HepG2 (cell line): ENCODE results near the gene IFT80. TPM values are rescaled to one million over a fixed set of nuclear protein-coding genes. Genes with fewer than 3 reads are reported as not detected.

ENCODE experiments used
- ATAC-seq: fragments of 200-7000 bp; cut with Tn5 transposase; 3 replicates; pipeline ENCODE4 v1.9.1; 2020; ENCODE audit warnings: mild to moderate bottlenecking, moderate library complexity
- BruUV-seq: library from RNA; stranded (reverse); fragments of 400-500 nt; replicated peaks from 2 replicates; lab custom pipeline; 2021; lab: Mats Ljungman, UMichigan
- CTCF ChIA-PET: fragments of 300-600 bp; formaldehyde crosslinking; extraction: SDS; loops from one replicate; lab custom pipeline; 2021; ENCODE audit warnings: low total read pairs, inconsistent platforms, low intra/inter-chr PET ratio; lab: Yijun Ruan, JAX
- POLR2A ChIA-PET: fragments of 350-600 bp; sonication (Branson Sonifier 250); formaldehyde crosslinking; loops from one replicate; lab custom pipeline; 2020; ENCODE audit warnings: antibody characterized with exemption, inconsistent platforms; lab: Yijun Ruan, JAX
- DNase-seq: peaks from one replicate; pipeline ENCODE4 v3.0.0-alpha.2; 2015; ENCODE audit warnings: low spot score
- FAIRE-seq: peaks from 3 replicates; lab custom pipeline; 2011; peaks lifted over from hg19 to GRCh38; lab: Jason Lieb, UNC
- H2AFZ ChIP-seq: one replicate; pipeline ENCODE4 v1.6.1; 2011; ENCODE audit warnings: low read length, inconsistent platforms
- H3K27ac ChIP-seq: fragments of 300-600 bp; 3 replicates; pipeline ENCODE4 v1.8.0; 2011; ENCODE audit warnings: mixed run types, mild to moderate bottlenecking, mixed read lengths, low read length, inconsistent platforms; ENCODE audit not compliant: insufficient read depth; ENCODE audit errors: extremely low read length
- H3K27me3 ChIP-seq, 2 experiments: fragments of 200-600 bp in 1 of 2; 2 replicates in 1 of 2; 3 replicates in 1 of 2; pipeline versions ENCODE4 v1.6.0 to v1.8.0; 2011; ENCODE audit warnings: low read length in 2 of 2, mild to moderate bottlenecking in 2 of 2, moderate library complexity in 2 of 2, inconsistent platforms in 1 of 2; ENCODE audit not compliant: insufficient read depth in 2 of 2, control insufficient read depth in 1 of 2
- H3K36me3 ChIP-seq, 2 experiments: fragments of 200-600 bp in 1 of 2; replicated peaks in 1 of 2; 2 replicates in 1 of 2; 3 replicates in 1 of 2; pipeline versions ENCODE4 v1.5.1 to v1.8.0; 2011; ENCODE audit warnings: low read length in 2 of 2, inconsistent platforms in 1 of 2; ENCODE audit not compliant: insufficient read depth in 2 of 2, control insufficient read depth in 1 of 2
- H3K4me1 ChIP-seq: 2 replicates; pipeline ENCODE4 v1.5.1; 2012; ENCODE audit warnings: low read length, inconsistent platforms; ENCODE audit not compliant: insufficient read depth
- H3K4me2 ChIP-seq: 2 replicates; pipeline ENCODE4 v1.6.0; 2011; ENCODE audit warnings: low read depth, low read length, inconsistent platforms
- H3K4me3 ChIP-seq, 3 experiments: fragments of 200-600 bp in 1 of 3; sonication (generic), shearing (Covaris generic) in 1 of 3; replicated peaks in 1 of 3; 2 replicates each; pipeline ENCODE4 v1.5.1; 2011 to 2016; ENCODE audit warnings: low read length in 3 of 3, inconsistent platforms in 2 of 3, low read depth in 2 of 3, mild to moderate bottlenecking in 2 of 3, control low read depth in 1 of 3, mixed read lengths in 1 of 3; ENCODE audit not compliant: insufficient read depth in 1 of 3
- H3K79me2 ChIP-seq: one replicate; pipeline ENCODE4 v1.6.1; 2011; ENCODE audit warnings: low read length, inconsistent platforms; ENCODE audit not compliant: insufficient read depth
- H3K9ac ChIP-seq: 2 replicates; pipeline ENCODE4 v1.6.0; 2011; ENCODE audit warnings: mild to moderate bottlenecking, low read depth, low read length, inconsistent platforms; ENCODE audit not compliant: insufficient read depth
- H3K9me3 ChIP-seq: 2 replicates; pipeline ENCODE4 v1.5.1; 2012; ENCODE audit warnings: mild to moderate bottlenecking, low read length
- H4K20me1 ChIP-seq: 2 replicates; pipeline ENCODE4 v1.6.0; 2011; ENCODE audit warnings: inconsistent platforms, mild to moderate bottlenecking, low read length, moderate library complexity; ENCODE audit not compliant: insufficient read depth
- BCLAF1 ChIP-seq: fragments of 450-650 bp; IDR thresholded peaks from 2 replicates; pipeline ENCODE4 v1.6.1; 2017; ENCODE audit warnings: mild to moderate bottlenecking
- CHD4 ChIP-seq: fragments of 200-600 bp; sonication (generic); IDR thresholded peaks from 2 replicates; pipeline ENCODE4 v1.7.0; 2017; ENCODE audit warnings: mild to moderate bottlenecking, low read length, borderline replicate concordance
- CREB1 ChIP-seq, 2 experiments: fragments of 450-650 bp in 1 of 2; IDR thresholded peaks; 2 replicates each; pipeline ENCODE4 v1.6.1; 2016 to 2017; ENCODE audit warnings: control low read depth in 1 of 2, mild to moderate bottlenecking in 1 of 2, missing compliant biosample characterization in 1 of 2, missing genetic modification characterization in 1 of 2
- GATAD1 ChIP-seq: IDR thresholded peaks from 2 replicates; pipeline ENCODE4 v1.6.1; 2016; ENCODE audit warnings: missing genetic modification reagents, missing compliant biosample characterization
- HINFP ChIP-seq: sonication (generic); formaldehyde crosslinking; IDR thresholded peaks from 2 replicates; pipeline ENCODE4 v1.4.0; 2020; ENCODE audit warnings: low read depth, mild to moderate bottlenecking, missing genetic modification reagents
- KDM5B ChIP-seq: sonication (generic); formaldehyde crosslinking; IDR thresholded peaks from 2 replicates; pipeline ENCODE4 v1.4.0; 2020; ENCODE audit warnings: missing genetic modification reagents, mild to moderate bottlenecking, borderline replicate concordance
- MNT ChIP-seq: fragments of 450-650 bp; IDR thresholded peaks from 2 replicates; pipeline ENCODE4 v1.6.1; 2016
- MYNN ChIP-seq: sonication (generic); formaldehyde crosslinking; IDR thresholded peaks from 2 replicates; pipeline ENCODE4 v1.4.0; 2020; ENCODE audit warnings: mild to moderate bottlenecking, low read depth, missing genetic modification reagents
- NFYB ChIP-seq: sonication (generic); formaldehyde crosslinking; IDR thresholded peaks from 2 replicates; pipeline ENCODE4 v1.4.0; 2020; ENCODE audit warnings: missing genetic modification reagents
- PRMT3 ChIP-seq: sonication (generic); formaldehyde crosslinking; IDR thresholded peaks from 2 replicates; pipeline ENCODE4 v1.8.1; 2022; ENCODE audit warnings: low read depth, mild to moderate bottlenecking, moderate library complexity, missing genetic modification reagents, borderline replicate concordance
- PRPF4 ChIP-seq: fragments of 200-400 bp; formaldehyde crosslinking; IDR thresholded peaks from 2 replicates; pipeline ENCODE4 v1.6.1; 2016; ENCODE audit warnings: low read length, low read depth; ENCODE audit not compliant: poor library complexity, severe bottlenecking
- SPEN ChIP-seq: sonication (generic); formaldehyde crosslinking; IDR thresholded peaks from 2 replicates; pipeline ENCODE4 v1.5.1; 2020; ENCODE audit warnings: low read depth, mild to moderate bottlenecking, missing genetic modification reagents
- TFAP4 ChIP-seq: sonication (generic); IDR thresholded peaks from 2 replicates; pipeline ENCODE4 v1.6.1; 2016; ENCODE audit warnings: low read depth, borderline replicate concordance
- ZBTB20 ChIP-seq: sonication (generic); formaldehyde crosslinking; IDR thresholded peaks from 2 replicates; pipeline ENCODE4 v1.8.1; 2023; ENCODE audit warnings: missing genetic modification reagents, low read depth, mild to moderate bottlenecking, borderline replicate concordance
- ZNF552 ChIP-seq: sonication (generic); formaldehyde crosslinking; IDR thresholded peaks from 2 replicates; pipeline ENCODE4 v1.9.0; 2022; ENCODE audit warnings: missing genetic modification reagents, mild to moderate bottlenecking, borderline replicate concordance
- ZNF788 ChIP-seq: sonication (generic); formaldehyde crosslinking; IDR thresholded peaks from 2 replicates; pipeline ENCODE4 v1.5.0; 2020; ENCODE audit warnings: mild to moderate bottlenecking, missing genetic modification reagents, borderline replicate concordance
- ZSCAN22 ChIP-seq: sonication (generic); formaldehyde crosslinking; IDR thresholded peaks from 2 replicates; pipeline ENCODE4 v1.4.0; 2020; ENCODE audit warnings: mild to moderate bottlenecking, missing genetic modification reagents
- WGBS: methylation state at CpG from one replicate; pipeline ENCODE4 v1.1.6; 2017; ENCODE audit warnings: low lambda C conversion rate; 5-methylcytosine and 5-hydroxymethylcytosine counted together
- in situ Hi-C: cut with HindIII; loops from 2 replicates; pipeline ENCODE4 v1.10.0; 2017; ENCODE audit warnings: low pct_unique_long_range_greater_than_20kb; ENCODE audit not compliant: extremely low pct_ligation_motif_present
- intact Hi-C: fragments of 100-400 bp; cut with micrococcal nuclease; formaldehyde crosslinking; loops from one replicate; pipeline ENCODE4 v1.10.0; 2022; ENCODE audit not compliant: unreplicated experiment
- polyA plus RNA-seq, 8 experiments: library from polyadenylated mRNA; depleted of rRNA in 3 of 8; stranded (reverse) in 7 of 8; unstranded in 1 of 8; fragments of >200 nt; fragmentation: Illumina TruSeq in 4 of 8; extraction: Trizol in 4 of 8; gene quantifications; 2 replicates each; pipeline versions ENCODE4 v1.2.1 to v1.2.3, GENCODE V29; 2011 to 2016; ENCODE audit warnings: low read depth in 4 of 8, missing spikeins in 1 of 8, mixed read lengths in 1 of 8; ENCODE audit not compliant: insufficient read depth in 1 of 8
- total RNA-seq, 5 experiments: library from RNA; depleted of rRNA; stranded (reverse); fragments of >200 nt; fragmentation: Illumina TruSeq; extraction: Trizol; gene quantifications; 2 replicates each; pipeline ENCODE4 v1.2.3, GENCODE V29; 2016; ENCODE audit warnings: low read depth in 1 of 5

IFT80 gene
- total and polyA plus RNA-seq, 2 of the 13 experiments (the other 11 are each of a cell fraction or from before 2014, with no cell fraction given), result 11.4 to 15.7 TPM

DNA sequence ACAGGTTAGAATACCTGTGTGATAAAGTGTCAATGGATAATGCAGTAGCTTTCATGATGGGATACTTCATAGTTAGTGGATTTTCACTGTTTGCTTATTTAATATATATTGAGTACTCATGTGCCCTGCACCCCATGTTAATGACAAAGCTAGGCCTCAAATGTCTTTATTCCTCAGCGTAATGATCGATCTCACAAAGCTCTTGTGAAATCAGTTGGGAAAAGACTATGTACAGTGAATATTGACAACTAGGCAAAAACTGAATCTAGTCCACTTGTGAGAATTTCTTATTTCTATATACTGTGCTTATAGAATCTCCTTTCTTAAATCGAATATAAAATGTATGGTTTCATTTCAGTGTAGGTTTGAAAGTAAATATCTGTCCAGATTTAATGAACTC lies 18.3 kb upstream of the IFT80 start:
- H2AFZ ChIP-seq, result no peak overlapping the region
- TF ChIP-seq PRMT3 (CRISPR knock-in tag) (no peak), MYNN (CRISPR knock-in tag) (no peak), PRPF4 (no peak), HINFP (CRISPR knock-in tag) (no peak), CREB1 (IDR thresholded peaks at IDR 0.05) (no peak), CREB1 (CRISPR knock-in tag; IDR thresholded peaks at IDR 0.05) (no peak), ZNF552 (no peak), TFAP4 (no peak), KDM5B (no peak), ZSCAN22 (CRISPR knock-in tag) (no peak), CHD4 (no peak), SPEN (CRISPR knock-in tag) (no peak), MNT (no peak), BCLAF1 (no peak), ZNF788 (CRISPR knock-in tag) (no peak), ZBTB20 (CRISPR knock-in tag) (no peak), GATAD1 (CRISPR knock-in tag) (no peak), NFYB (CRISPR knock-in tag) (no peak)

More for the DNA sequence above, 18.3 kb upstream of the IFT80 start:
- 0 out of 2 replicates have a peak, but pooled peaks cover 2% of the 10 kb centered on the region for H4K20me1 ChIP-seq
- no peak for ATAC-seq
- peaks cover 9 to 77% of the 10 kb centered on the region in 2 experiments for H3K36me3 ChIP-seq
- intact Hi-C loops, result no loop called here
- H3K4me1 ChIP-seq, result no peaks in the 10 kb centered on the region
- no peak overlapping the region for H3K27ac ChIP-seq
- H3K79me2 ChIP-seq, result peaks cover 2% of the 10 kb centered on the region
- no peaks in the 10 kb centered on the region for H3K9me3 ChIP-seq
- POLR2A ChIA-PET, result no interaction called here
- H3K4me2 ChIP-seq, result no peak overlapping the region
- 100% methylated on average over 3 of the region's 3 CpGs for WGBS
- in situ Hi-C loops, result loop anchor here (25.0 kb wide), 1 partner anchor 380 kb away; no protein-coding TSS in a partner anchor
- no peak for DNase-seq
- no TSS peak for BruUV-seq
- H3K27me3 ChIP-seq, result no peaks in the 10 kb centered on the region
- H3K9ac ChIP-seq, result no peak overlapping the region
- CTCF ChIA-PET, result no interaction called here
- H3K4me3 ChIP-seq, result no peak overlapping the region
- FAIRE-seq, result no peak
